Keratinocyte (primary cell): ENCODE measurements around the gene SRPRB.

ENCODE experiments used
- CTCF ChIP-seq, 3 experiments: IDR thresholded peaks in 1 of 3; conservative IDR thresholded peaks in 1 of 3; optimal IDR thresholded peaks in 1 of 3; 2 replicates in 2 of 3; 3 replicates in 1 of 3; pipeline versions ENCODE3 to v1.5.1; 2011; ENCODE audit warnings: low read length in 3 of 3, mild to moderate bottlenecking in 3 of 3, moderate library complexity in 2 of 3, control low read depth in 1 of 3, inconsistent platforms in 1 of 3; ENCODE audit not compliant: insufficient read depth in 2 of 3; ENCODE audit errors: extremely low read depth in 1 of 3
- EZH2 ChIP-seq: IDR thresholded peaks from one replicate; pipeline ENCODE4 v1.6.1; 2012; ENCODE audit warnings: inconsistent platforms, mild to moderate bottlenecking, low read length, moderate library complexity

GRCh38 chr3:133860519-133860918 is 54.9 kb downstream of the SRPRB start:
- TF ChIP-seq CTCF (optimal IDR thresholded peaks at IDR 0.05 in 1 of 3, IDR thresholded peaks at IDR 0.05 in 1 of 3, conservative IDR thresholded peaks at IDR 0.05 in 1 of 3; ENCODE audit: extremely low read depth in 1 of 3, insufficient read depth in 2 of 3, low read length in 3 of 3) (no peak), EZH2 (no peak)
